ENCODE results near the gene IKZF3. TPM values are rescaled to one million over a fixed set of nuclear protein-coding genes. Genes with fewer than 3 reads are reported as not detected.

Gene IKZF3
- total RNA-seq, 2 donors from 2014 or later = 0.55 to 1.7 TPM

DNA sequence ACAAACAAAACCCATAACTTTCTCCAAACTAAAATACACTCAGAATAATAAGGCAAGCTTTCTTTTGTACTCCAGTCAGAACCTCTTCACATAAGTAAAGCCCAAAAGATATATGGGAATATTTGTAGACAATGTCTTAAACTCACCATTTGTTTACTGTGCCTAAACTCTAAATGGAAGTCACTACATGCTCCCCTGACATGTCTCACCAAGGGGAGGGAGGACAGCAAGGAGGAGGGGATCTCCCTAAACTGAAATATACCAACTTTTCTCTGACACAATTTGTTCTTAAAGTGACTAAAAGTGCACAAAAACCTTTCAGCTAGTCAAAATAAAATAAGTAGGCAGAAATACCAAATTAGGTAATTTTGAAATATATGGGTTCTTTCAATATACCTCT is 87.9 kb downstream of the IKZF3 start:
- no peak for DNase-seq (ENCODE audit: low spot score)
- Histone ChIP-seq H3K4me1 (replicated peaks) (no peaks in the 10 kb centered on the region), H3K9me3 (no peaks in the 10 kb centered on the region), H3K27me3 (replicated peaks; ENCODE audit: insufficient read depth) (no peaks in the 10 kb centered on the region), H3K4me3 (no peak overlapping the region), H3K27ac (no peak overlapping the region), H3K36me3 (no peaks in the 10 kb centered on the region)
- TF ChIP-seq CTCF (IDR thresholded peaks at IDR 0.05) (no peak), POLR2AphosphoS5 (IDR thresholded peaks at IDR 0.05) (no peak), POLR2A (IDR thresholded peaks at IDR 0.05) (no peak)
- intact Hi-C loops (cut with DNase I) = no loop called here

DNA sequence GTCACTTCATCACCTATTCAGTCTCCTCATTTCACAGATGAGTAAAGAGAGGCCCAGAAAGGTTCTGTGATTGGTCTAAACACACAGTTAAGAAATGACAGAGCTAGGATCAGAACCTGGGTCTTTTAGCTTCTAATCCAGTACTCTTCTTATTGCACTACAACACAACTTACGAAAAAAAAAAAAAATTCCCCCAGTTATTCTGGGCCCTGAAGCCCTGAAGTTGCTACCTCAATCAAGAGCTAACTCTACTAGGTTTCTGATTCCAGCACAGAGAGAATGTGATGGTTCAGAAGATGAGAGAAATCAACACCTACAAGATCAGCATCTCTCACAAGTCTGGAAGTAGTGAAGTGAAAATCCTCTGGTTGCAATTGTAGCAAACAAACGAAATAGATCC is 89.1 kb downstream of the IKZF3 start:
- intact Hi-C loops (cut with DNase I) = no loop called here
- H3K27ac ChIP-seq = no peak overlapping the region
- DNase-seq (ENCODE audit: low spot score) = no peak
- H3K27me3 ChIP-seq (replicated peaks; ENCODE audit: insufficient read depth) = no peaks in the 10 kb centered on the region
- no peaks in the 10 kb centered on the region for H3K4me1 ChIP-seq (replicated peaks)
- TF ChIP-seq CTCF (IDR thresholded peaks at IDR 0.05) = no peak
- no peak for TF ChIP-seq POLR2A (IDR thresholded peaks at IDR 0.05)
- H3K4me3 ChIP-seq = no peak overlapping the region
- no peaks in the 10 kb centered on the region for H3K9me3 ChIP-seq
- WGBS = 89% methylated on average over 2 of the region's 2 CpGs
- H3K36me3 ChIP-seq = no peaks in the 10 kb centered on the region

GRCh38 chr17:39774047-39774446 is 90.1 kb downstream of the IKZF3 start:
- H3K27ac ChIP-seq = no peak overlapping the region
- 88% methylated on average over 4 of the region's 4 CpGs for WGBS
- H3K9me3 ChIP-seq = no peaks in the 10 kb centered on the region
- H3K4me1 ChIP-seq (replicated peaks) = no peaks in the 10 kb centered on the region
- H3K36me3 ChIP-seq = no peaks in the 10 kb centered on the region
- H3K4me3 ChIP-seq = no peak overlapping the region
- no peaks in the 10 kb centered on the region for H3K27me3 ChIP-seq (replicated peaks; ENCODE audit: insufficient read depth)
- DNase-seq (ENCODE audit: low spot score) = no peak
- TF ChIP-seq POLR2A (IDR thresholded peaks at IDR 0.05) (no peak), POLR2AphosphoS5 (IDR thresholded peaks at IDR 0.05) (no peak), CTCF (IDR thresholded peaks at IDR 0.05) (no peak)
- intact Hi-C loops (cut with DNase I) = no loop called here

- 77% methylated on average over 7 of the region's 7 CpGs for whole genome bisulfite sequencing
- H3K27ac ChIP-seq = no peak overlapping the region
Measured at GRCh38 chr17:39772987-39773934, 90.9 kb downstream of the IKZF3 start.

More at GRCh38 chr17:39772987-39773934, 90.9 kb downstream of the IKZF3 start:
- Histone ChIP-seq H3K4me1 (replicated peaks) (no peaks in the 10 kb centered on the region), H3K36me3 (no peaks in the 10 kb centered on the region), H3K27me3 (replicated peaks; ENCODE audit: insufficient read depth) (no peaks in the 10 kb centered on the region), H3K4me3 (no peak overlapping the region), H3K9me3 (no peaks in the 10 kb centered on the region)
- no peak for DNase-seq (ENCODE audit: low spot score)
- intact Hi-C loops (cut with DNase I) = no loop called here
- TF ChIP-seq CTCF (IDR thresholded peaks at IDR 0.05) = no peak
- TF ChIP-seq POLR2AphosphoS5 (IDR thresholded peaks at IDR 0.05) = no peak
- TF ChIP-seq POLR2A (IDR thresholded peaks at IDR 0.05) = no peak
